Kidney (tissue), 14 donors: ENCODE results near the gene RBP4. TPM values are rescaled to one million over a fixed set of nuclear protein-coding genes. Genes with fewer than 3 reads are reported as not detected.
"Not testable (repeated sequence)": the region's sequence is repeated elsewhere in the genome, so short reads cannot be mapped to it uniquely, and the experiment has no call there.

ENCODE experiments used
- DNase-seq, 5 donors: peaks; one replicate each; pipeline ENCODE4 v3.0.0-alpha.2; 2013 to 2020
- FAIRE-seq: peaks from 2 replicates; lab custom pipeline; 2012; peaks lifted over from hg19 to GRCh38; lab: Jason Lieb, UNC
- H3K27ac ChIP-seq, 2 donors: one replicate each; pipeline ENCODE4 v1.7.0; 2013; ENCODE audit warnings: low read depth in 2 of 2, low read length in 2 of 2, inconsistent platforms in 1 of 2
- H3K27me3 ChIP-seq: one replicate; pipeline ENCODE4 v1.7.1; 2013; ENCODE audit warnings: low read length, inconsistent platforms; ENCODE audit not compliant: control insufficient read depth, insufficient read depth
- H3K36me3 ChIP-seq, 3 donors: one replicate each; pipeline versions ENCODE4 v1.7.0 to v1.7.1; 2013; ENCODE audit warnings: low read length in 3 of 3, control low read depth in 1 of 3, inconsistent platforms in 1 of 3; ENCODE audit not compliant: insufficient read depth in 3 of 3, control insufficient read depth in 2 of 3
- H3K4me1 ChIP-seq, 3 donors: one replicate each; pipeline versions ENCODE4 v1.7.0 to v1.7.1; 2013; ENCODE audit warnings: low read length in 3 of 3, inconsistent platforms in 1 of 3, low read depth in 1 of 3; ENCODE audit not compliant: control insufficient read depth in 2 of 3, insufficient read depth in 2 of 3
- H3K4me3 ChIP-seq, 3 donors: one replicate each; pipeline versions ENCODE4 v1.7.0 to v1.8.1; 2013; ENCODE audit warnings: low read length in 3 of 3, control low read depth in 1 of 3, inconsistent platforms in 1 of 3
- H3K9ac ChIP-seq, 3 donors: one replicate each; pipeline versions ENCODE4 v1.7.0 to v1.7.1; 2013; ENCODE audit warnings: low read length in 3 of 3, control low read depth in 1 of 3, inconsistent platforms in 1 of 3
- H3K9me3 ChIP-seq, 3 donors: one replicate each; pipeline versions ENCODE4 v1.7.0 to v1.7.1; 2013; ENCODE audit warnings: low read length in 3 of 3, control low read depth in 1 of 3, inconsistent platforms in 1 of 3; ENCODE audit not compliant: control insufficient read depth in 2 of 3, insufficient read depth in 1 of 3
- intact Hi-C: fragments of 100-400 bp; cut with DNase I; formaldehyde crosslinking; loops from one replicate; pipeline ENCODE4 v1.11.1; 2022
- polyA plus RNA-seq: library from polyadenylated mRNA; stranded (reverse); fragments of 350-450 nt; fragmentation: Illumina TruSeq; extraction: RNeasy Lipid Tissue Mini Kit (QIAGEN cat#74804); gene quantifications from one replicate; pipeline ENCODE4 v1.2.3, GENCODE V29; 2014; ENCODE audit warnings: low read depth, low replicate concordance; ENCODE audit not compliant: insufficient read depth
- total RNA-seq: library from RNA; stranded (reverse); fragmentation: NEBNext Ultra II Directional; extraction: Animal tissue kit (Norgen Biotek cat#: 25700); gene quantifications from one replicate; pipeline ENCODE4 v1.2.1, GENCODE V29; 2021
- TF ChIP-seq, protein P1 (sequence below): IDR thresholded peaks from 3 replicates; pipeline ENCODE4 v1.5.1; 2012; ENCODE audit warnings: mild to moderate bottlenecking, moderate library complexity, borderline replicate concordance; ENCODE audit not compliant: insufficient read depth; ENCODE audit errors: extremely low read depth
- donor health status: control.
- donor health status: control.
- donor health status: control.
- donor health status: control.
- donor health status: control.
- donor health status: DM: yes; HTN: yes; CAD: no.
- donor health status: Normal renal cell carcinoma (clear cell type).

RBP4 gene
- total and polyA plus RNA-seq, 2 donors from 2014 or later, result 24.3 to 77.4 TPM

DNA sequence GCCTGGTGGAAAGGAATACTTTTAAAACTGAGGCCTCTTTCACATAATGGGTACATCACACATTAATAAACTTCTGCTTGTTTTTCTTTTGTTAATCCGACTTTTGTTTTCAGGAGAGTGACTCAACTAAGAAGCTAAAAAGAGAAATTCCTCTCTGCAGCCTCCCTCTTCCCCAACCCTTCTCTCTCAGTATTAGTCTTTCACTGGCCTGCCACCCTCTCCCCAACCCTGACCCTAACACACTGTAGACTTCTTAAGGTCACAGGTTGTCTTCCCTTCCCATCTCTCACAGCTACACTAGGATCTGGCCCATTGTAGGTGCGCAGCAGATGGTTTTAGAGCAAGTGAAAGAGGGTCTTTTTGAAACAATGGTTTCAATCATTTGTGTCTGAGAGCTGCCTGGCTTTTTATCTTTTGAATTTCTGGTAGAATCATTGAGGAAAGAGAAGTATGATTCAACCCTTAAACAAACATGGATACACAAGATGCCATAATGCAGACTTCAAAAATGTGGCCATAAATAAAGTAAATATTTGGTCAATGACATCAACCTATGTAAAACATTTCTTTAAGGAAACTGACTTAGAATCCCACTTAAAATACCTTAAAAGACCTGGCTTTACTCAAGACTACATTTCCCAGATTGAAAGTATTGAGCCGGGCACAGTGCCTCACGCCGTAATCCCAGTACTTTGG lies 52.5 kb downstream of the RBP4 start:
- H3K9me3 ChIP-seq, result no peaks in the 10 kb centered on the region
- no peaks in the 10 kb centered on the region for H3K36me3 ChIP-seq
- intact Hi-C loops, result no loop called here
- no peaks in the 10 kb centered on the region for H3K4me1 ChIP-seq
- TF ChIP-seq, protein P1, sequence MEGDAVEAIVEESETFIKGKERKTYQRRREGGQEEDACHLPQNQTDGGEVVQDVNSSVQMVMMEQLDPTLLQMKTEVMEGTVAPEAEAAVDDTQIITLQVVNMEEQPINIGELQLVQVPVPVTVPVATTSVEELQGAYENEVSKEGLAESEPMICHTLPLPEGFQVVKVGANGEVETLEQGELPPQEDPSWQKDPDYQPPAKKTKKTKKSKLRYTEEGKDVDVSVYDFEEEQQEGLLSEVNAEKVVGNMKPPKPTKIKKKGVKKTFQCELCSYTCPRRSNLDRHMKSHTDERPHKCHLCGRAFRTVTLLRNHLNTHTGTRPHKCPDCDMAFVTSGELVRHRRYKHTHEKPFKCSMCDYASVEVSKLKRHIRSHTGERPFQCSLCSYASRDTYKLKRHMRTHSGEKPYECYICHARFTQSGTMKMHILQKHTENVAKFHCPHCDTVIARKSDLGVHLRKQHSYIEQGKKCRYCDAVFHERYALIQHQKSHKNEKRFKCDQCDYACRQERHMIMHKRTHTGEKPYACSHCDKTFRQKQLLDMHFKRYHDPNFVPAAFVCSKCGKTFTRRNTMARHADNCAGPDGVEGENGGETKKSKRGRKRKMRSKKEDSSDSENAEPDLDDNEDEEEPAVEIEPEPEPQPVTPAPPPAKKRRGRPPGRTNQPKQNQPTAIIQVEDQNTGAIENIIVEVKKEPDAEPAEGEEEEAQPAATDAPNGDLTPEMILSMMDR, result no peak
- no peak overlapping the region for H3K9ac ChIP-seq
- FAIRE-seq (no peak), DNase-seq (no peak)
- H3K27me3 ChIP-seq, result no peaks in the 10 kb centered on the region
- H3K4me3 ChIP-seq, result no peak overlapping the region
- no peak overlapping the region for H3K27ac ChIP-seq

DNA sequence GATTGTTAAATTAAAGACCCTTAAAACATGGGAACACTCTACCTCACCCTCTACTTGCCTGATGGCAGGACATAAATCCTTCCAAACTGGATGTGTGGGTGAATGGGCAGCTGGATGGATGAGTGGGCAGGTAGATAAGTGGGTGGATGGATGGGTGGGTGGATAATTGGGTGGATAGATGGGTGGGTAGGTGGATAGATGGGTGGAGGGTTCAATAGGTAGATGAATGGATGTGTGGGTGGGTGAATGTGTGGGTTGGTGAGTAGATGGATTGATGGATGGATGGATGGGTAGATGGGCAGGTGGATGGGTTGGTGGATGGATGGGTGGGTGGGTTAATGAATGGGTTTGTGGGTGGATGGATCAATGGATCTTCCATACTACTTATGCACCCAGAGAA lies 53.5 kb downstream of the RBP4 start:
- Histone ChIP-seq H3K27ac (no peak overlapping the region), H3K9me3 (no peaks in the 10 kb centered on the region), H3K36me3 (no peaks in the 10 kb centered on the region), H3K4me1 (no peaks in the 10 kb centered on the region), H3K27me3 (no peaks in the 10 kb centered on the region), H3K9ac (no peak overlapping the region), H3K4me3 (no peak overlapping the region)
- DNase-seq, result no peak
- no peak for FAIRE-seq
- TF ChIP-seq, protein P1, result no peak
- intact Hi-C loops, result no loop called here

DNA sequence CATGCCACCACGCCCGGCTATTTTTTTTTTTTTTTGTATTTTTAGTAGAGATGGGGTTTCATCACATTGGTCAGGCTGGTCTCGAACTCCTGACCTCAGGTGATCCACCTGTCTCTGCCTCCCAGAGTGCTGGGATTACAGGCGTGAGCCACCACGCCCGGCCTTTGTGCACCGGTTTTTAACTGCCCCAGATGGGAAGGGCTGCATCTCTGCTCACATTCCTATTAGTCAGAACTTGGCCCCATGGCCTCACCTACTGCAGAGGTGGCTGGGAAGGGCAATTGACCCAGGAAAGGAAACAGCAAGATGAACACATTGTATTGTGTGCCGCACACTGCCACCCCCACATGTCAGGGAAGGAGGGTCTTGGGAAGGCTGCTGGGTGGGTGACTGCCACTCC lies 54.0 kb downstream of the RBP4 start:
- H3K9ac ChIP-seq, H3K27me3 ChIP-seq, H3K27ac ChIP-seq, H3K4me3 ChIP-seq, H3K36me3 ChIP-seq, H3K4me1 ChIP-seq, H3K9me3 ChIP-seq, FAIRE-seq, intact Hi-C loops, DNase-seq: not testable (repeated sequence)

DNA sequence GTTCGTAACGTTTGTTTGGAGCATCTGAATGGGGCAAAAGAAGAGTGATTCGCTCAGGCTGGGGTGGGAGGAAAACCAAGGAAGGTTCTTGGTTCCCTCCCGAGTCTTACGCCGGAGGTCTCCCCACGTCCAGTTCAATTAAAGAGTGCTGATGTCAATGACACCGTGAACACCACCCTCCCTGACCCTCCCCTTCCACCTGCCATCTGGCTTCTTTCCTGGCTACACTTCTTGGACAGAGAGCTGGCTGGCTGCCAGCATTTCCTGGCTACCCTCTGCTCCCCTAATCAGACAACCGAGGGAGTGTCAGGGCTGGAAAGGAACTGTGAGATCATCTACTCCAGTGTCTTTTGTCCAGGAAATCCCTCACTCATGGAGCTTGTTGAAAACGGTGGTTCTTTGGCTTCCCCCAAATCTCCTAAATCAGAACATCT lies 58.7 kb downstream of the RBP4 start:
- H3K4me1 ChIP-seq, result no peaks in the 10 kb centered on the region
- peak in 4 of 5 donors; percentile 56 to 81 (median 70) for DNase-seq
- peak overlapping the region in 1 of 3 donors; percentile 11 for H3K4me3 ChIP-seq
- FAIRE-seq, result no peak
- no peaks in the 10 kb centered on the region for H3K27me3 ChIP-seq
- H3K36me3 ChIP-seq, result no peaks in the 10 kb centered on the region
- no peak overlapping the region for H3K27ac ChIP-seq
- H3K9me3 ChIP-seq, result no peaks in the 10 kb centered on the region
- intact Hi-C loops, result no loop called here
- TF ChIP-seq, protein P1, result no peak
- H3K9ac ChIP-seq, result peak overlapping the region in 1 of 3 donors; percentile 10

Other genes with a start within 250 kb of the RBP4 start
- gene MYOF, start 118.9 kb downstream of the RBP4 start, total RNA-seq, result 134 TPM
- gene MYOF, start 118.9 kb downstream of the RBP4 start, polyA plus RNA-seq, result 11.5 TPM
- 0.88 TPM for gene CEP55, start 104.6 kb downstream of the RBP4 start, total RNA-seq
- 0.39 TPM for gene CEP55, start 104.6 kb downstream of the RBP4 start, polyA plus RNA-seq
- gene FFAR4, start 34.6 kb downstream of the RBP4 start, total RNA-seq, result 1.0 TPM
- gene FFAR4, start 34.6 kb downstream of the RBP4 start, polyA plus RNA-seq, result 0.11 TPM
- not detected for gene PDE6C, start 11.3 kb upstream of the RBP4 start, total RNA-seq
- gene PDE6C, start 11.3 kb upstream of the RBP4 start, polyA plus RNA-seq, result not detected
- 15.6 TPM for gene FRA10AC1, start 101.4 kb upstream of the RBP4 start, total RNA-seq
- gene FRA10AC1, start 101.4 kb upstream of the RBP4 start, polyA plus RNA-seq, result 18.9 TPM
- not detected for gene LGI1, start 156.7 kb upstream of the RBP4 start, total RNA-seq
- not detected for gene LGI1, start 156.7 kb upstream of the RBP4 start, polyA plus RNA-seq